Myocyte (in vitro differentiated cells): ENCODE data around the gene SIT1. TPM values are rescaled to one million over a fixed set of nuclear protein-coding genes. Genes with fewer than 3 reads are reported as not detected.
"Not testable (repeated sequence)": the region's sequence is repeated elsewhere in the genome, so short reads cannot be mapped to it uniquely, and the experiment has no call there.

ENCODE experiments used
- DNase-seq: peaks from one replicate; pipeline ENCODE4 v3.0.0-alpha.2; 2012; ENCODE audit warnings: low read depth
- total RNA-seq: library from RNA; depleted of rRNA; stranded (reverse); fragments of >200 nt; gene quantifications from 2 replicates; pipeline ENCODE4 v1.2.3, GENCODE V29; 2014

The SIT1 gene
- total RNA-seq, 1 donor from 2014 or later, result not detected

GRCh38 chr9:35637427-35637955 lies 13.2 kb downstream of the SIT1 start:
- not testable (repeated sequence) for DNase-seq

- not testable (repeated sequence) for DNase-seq
Observed at GRCh38 chr9:35636877-35637246, 13.9 kb downstream of the SIT1 start.

GRCh38 chr9:35636135-35636876 lies 14.4 kb downstream of the SIT1 start:
- no peak for DNase-seq

GRCh38 chr9:35635730-35636129 lies 15.0 kb downstream of the SIT1 start:
- DNase-seq, result no peak

- DNase-seq, result no peak
Observed at GRCh38 chr9:35629597-35629996, 21.1 kb downstream of the SIT1 start.

- DNase-seq, result no peak
Observed at GRCh38 chr9:35628389-35628991, 22.2 kb downstream of the SIT1 start.

GRCh38 chr9:35627575-35627974 lies 23.2 kb downstream of the SIT1 start:
- no peak for DNase-seq

- peak; percentile 70 for DNase-seq
Observed at GRCh38 chr9:35619800-35620158, 31.0 kb downstream of the SIT1 start.

GRCh38 chr9:35618854-35619799 lies 31.6 kb downstream of the SIT1 start:
- peak; percentile 76 for DNase-seq

- DNase-seq, result no peak
Observed at GRCh38 chr9:35618325-35618727, 32.4 kb downstream of the SIT1 start, which contains the start of gene CD72. TSS of gene CD72 (minus strand) at chr9:35618413. CDS start at chr9:35618303, 110 bp downstream.

- no peak for DNase-seq
Observed at GRCh38 chr9:35617548-35617947, 33.2 kb downstream of the SIT1 start.

GRCh38 chr9:35616681-35617459 lies 33.9 kb downstream of the SIT1 start:
- DNase-seq, result peak; percentile 43

- no peak for DNase-seq
Observed at GRCh38 chr9:35615981-35616680, 34.6 kb downstream of the SIT1 start.

- no peak for DNase-seq
Observed at GRCh38 chr9:35612843-35613242, 37.9 kb downstream of the SIT1 start.

GRCh38 chr9:35612066-35612465 lies 38.7 kb downstream of the SIT1 start:
- not testable (repeated sequence) for DNase-seq

- DNase-seq, result peak; percentile 57
Observed at GRCh38 chr9:35611230-35611797, 39.4 kb downstream of the SIT1 start.

GRCh38 chr9:35609820-35610163 lies 40.9 kb downstream of the SIT1 start:
- DNase-seq, result no peak

GRCh38 chr9:35609001-35609819 lies 41.5 kb downstream of the SIT1 start:
- DNase-seq, result peak; percentile 98

GRCh38 chr9:35608221-35608620 lies 42.5 kb downstream of the SIT1 start:
- DNase-seq, result no peak
